AG08395 (cell line): ENCODE results near the gene EVI5L.
"Not testable (repeated sequence)": the region's sequence is repeated elsewhere in the genome, so short reads cannot be mapped to it uniquely, and the experiment has no call there.

Experiments
- DNase-seq: peaks from one replicate; pipeline ENCODE4 v3.0.0; 2012; ENCODE audit warnings: mixed read lengths, low spot score

The EVI5L gene

DNA sequence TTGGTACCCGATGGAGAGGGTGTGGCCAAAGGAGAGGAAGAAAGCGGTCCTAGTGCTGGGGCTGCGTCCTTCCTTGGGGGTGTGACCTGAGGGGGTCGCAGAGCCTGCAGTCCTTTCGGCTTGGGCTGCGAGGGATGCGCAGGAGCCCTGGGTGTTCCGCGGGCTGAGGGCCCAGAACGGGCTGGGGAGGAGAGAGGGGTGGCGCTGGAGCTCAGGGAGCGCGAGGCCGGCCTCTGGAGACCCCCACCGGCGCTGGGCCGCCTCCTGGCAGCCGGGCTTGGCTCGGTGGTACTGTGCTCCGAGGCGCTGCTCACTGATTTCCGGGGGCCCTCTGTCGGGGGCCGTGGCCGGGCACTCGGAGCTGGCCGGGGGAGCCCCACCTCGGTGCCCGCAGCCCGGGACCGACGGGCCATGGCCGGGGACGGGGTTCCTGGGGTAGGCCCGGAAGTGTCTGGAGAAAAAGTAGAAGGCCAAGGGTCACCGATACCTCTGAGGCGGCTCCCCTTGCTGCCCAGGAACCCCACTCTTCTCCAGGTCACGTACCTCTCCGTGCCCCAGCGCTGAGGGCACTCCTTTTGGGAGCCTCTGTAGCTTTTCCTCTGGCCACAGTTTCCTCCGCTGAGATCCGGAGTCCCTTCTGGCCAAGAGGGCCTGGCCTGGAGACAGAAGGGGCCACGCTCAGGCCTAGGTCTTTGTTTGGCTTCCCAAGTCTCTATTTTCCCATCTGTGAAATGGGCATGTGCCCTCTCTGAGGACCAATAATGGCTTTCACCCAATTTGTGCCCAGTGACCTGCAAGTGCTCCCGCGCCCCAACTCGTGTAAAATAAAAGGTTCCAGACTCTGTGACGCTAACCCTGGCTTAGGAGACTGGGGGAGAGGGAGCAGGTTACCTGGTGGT lies 42.5 kb downstream of the EVI5L start:
- no peak for DNase-seq

DNA sequence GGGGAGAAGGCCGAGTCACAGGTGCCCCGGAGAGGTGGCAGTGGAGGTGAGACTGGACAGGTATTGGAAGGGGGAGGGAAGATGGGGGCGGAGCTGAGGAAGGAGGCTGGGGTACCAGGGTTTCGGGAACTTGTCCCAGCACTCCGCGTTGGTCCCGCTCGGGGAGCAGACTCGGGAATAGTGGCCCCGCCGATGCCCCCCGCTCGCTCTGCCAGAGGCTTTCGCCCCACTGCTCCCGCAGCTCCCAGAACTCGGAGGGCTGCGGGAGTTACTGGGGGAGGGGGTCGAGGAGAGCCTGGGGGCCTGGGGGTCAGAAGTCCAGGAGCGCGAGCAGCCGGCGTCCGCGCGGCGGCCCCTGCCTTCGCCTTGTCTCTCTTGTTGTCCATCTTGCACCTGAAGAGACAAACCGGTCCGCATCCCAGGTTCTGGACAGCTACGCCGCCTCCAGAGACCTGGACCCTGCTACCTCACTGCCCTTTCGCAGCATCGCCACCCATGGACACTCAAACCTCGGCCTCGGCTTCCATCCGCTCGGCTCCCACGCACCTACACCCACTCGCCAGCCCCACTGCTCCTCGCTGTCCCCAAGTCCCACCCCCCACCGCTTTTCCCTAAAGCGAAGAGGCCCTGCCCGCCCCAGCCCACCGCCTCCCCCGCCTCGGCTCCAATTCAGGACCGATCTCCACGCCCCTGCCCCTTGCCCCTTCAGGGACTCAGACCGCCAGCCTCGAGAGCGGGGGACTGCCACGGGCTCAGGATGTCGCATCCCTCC lies 43.5 kb downstream of the EVI5L start:
- DNase-seq: no peak

DNA sequence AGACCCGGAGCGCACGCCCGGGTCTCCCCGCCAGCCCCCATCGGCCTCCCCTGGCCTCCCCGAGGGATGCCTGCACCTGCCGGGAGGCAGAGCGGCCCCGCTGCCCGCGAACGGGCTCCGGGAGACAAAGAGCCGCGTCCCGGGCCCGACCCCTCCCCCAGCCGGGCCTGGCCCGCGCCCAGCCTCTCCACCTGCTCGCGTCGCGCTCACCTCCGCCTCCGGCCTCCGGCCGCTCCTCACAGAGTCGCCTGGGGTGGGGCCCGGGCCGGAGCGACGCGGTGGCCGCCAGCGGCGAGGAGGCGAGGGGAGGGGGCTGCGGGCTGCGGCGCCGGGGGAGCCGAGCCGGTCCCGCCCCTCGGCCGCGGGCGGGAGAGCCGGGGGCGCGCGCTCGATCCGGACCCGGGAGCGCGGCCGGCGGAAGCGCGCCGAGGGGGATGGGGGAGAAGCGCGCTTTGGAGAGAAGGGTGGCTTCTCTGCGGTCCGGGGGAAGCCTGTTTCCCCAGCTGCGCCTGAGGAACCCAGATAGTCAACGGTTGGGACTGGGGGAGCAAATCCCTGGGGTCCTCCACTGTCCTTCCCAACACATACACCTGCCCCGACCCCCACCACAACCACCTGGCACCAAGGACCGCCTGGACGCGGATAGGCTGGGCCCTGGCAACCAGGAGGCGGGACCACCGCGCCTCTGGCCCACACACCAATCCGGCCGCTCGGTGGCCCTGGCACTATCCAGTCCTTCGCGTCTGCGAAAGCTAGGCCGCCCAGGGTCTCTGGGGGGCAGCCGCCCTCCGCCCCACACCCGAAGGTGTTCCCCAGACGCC lies 44.3 kb downstream of the EVI5L start, which contains the start of gene PRR36:
TSS of gene PRR36 (minus strand) at position 315 of the 821 bp plus-strand sequence. CDS start 701 bp downstream, outside the sequence.
- DNase-seq: peak; percentile 38

DNA sequence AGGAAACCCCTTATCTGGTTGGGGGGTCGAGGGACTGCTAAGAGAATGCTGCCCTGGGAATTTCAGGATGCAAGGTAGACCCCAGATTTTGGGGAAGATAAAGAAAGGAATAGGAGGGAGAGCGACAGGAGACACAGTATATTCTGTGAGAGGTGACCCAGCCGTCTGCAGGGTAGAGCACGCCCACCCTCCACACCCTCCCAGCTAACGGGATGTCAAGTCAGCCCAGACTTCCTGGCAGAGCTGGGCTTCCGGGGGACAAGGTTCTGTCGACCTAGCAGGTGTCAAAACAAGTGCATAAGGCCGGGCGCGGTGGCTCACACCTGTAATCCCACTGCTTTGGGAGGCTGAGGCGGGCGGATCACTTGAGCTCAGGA lies 44.9 kb downstream of the EVI5L start:
- DNase-seq: no peak

DNA sequence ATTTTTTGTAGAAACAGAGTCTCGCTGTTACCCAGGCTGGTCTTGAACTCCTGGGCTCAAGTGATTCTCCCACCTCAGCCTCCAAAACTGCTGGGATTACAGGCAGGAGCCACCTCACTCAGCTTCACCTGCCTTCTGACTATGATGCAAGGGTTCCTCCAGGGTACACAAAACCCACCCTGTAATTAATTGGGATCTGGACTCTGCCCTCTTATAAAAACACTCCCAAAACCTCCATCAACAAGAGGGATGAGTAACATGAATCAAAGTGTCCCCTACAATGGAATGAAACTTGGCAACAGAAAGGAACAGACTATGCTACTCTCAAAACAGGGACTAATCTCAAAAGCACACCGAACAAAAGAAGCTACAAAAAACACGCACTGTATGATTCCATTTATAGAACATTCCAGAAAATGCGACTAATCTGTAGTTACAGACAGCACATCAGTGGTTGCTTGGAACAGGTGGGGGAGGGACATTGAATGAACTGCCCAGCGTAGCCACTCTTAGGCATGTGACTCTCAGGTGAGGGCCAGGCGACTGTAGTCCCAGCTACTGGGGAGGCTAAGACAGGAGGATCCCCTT lies 47.3 kb downstream of the EVI5L start:
- DNase-seq: no peak

DNA sequence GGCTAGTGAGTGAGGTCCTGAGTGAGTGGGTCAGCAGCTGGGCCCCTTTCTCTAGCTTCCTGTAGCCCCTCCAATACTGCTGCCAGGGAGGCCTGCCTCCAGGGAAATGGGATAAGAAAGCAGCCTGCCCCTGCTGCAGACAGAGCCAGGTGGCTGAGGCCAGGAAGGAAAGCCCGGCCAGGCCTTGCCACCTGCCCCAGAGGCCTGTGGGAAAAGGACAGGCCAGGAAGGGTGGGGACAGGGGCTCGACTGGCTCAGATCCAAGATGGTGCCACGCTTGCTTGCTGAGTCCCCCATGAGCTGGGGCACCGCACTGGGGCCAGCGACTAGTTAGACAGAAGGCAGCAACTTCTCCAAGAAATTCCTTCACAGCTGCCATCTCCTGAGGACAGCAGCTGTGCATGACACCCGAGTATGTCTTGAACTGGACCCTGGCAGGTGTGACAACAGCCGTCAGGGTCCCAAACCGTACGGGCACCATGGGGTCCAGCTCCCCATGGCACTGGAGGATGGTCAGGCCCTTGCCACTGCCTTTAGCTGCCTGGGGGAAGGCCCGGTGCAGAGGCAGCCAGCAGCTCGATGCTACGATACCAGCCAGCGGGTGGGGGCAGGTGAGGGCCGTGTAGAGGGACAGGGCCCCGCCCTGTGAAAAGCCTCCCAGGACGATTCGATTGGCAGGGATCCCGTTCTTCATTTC lies 49.2 kb downstream of the EVI5L start:
- no peak for DNase-seq

DNA sequence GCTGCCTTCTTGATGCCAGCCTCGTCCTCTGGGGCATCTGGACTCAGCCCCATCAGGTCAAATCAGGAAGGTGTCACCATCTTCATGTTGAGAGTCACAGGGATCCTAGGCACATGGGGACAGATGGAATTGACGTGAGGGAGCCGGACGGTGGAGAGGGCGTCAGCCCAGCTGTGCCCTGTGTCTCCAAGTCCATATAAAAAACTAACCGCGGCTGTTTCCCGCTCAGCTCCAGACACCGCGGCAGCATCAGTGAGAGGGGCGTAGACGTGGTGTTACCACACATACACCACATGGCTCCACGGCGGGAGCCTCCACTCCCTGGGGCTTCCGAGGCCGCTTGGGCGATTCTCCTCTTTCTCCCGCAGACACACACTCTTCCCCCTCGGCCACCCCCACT lies 49.8 kb downstream of the EVI5L start:
- no peak for DNase-seq

DNA sequence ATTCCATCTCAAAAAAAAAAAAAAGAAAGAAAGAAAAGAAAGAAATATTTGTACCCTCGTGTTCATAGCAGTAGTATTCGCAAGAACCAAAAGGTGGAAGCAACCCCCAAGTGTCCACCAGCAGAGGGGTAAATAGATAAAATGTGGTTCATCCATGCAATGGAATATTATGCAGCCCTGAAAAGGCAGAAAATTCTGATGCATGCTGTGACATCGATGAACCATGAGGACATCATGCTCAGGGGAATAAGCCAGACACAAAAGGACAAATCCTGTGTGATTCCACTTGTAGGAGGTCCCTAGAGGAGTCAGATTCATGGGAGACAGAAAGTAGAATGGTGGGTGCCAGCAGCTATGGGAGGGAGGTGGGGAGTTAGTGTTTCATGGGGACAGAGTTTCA lies 51.9 kb downstream of the EVI5L start:
- no peak for DNase-seq

DNA sequence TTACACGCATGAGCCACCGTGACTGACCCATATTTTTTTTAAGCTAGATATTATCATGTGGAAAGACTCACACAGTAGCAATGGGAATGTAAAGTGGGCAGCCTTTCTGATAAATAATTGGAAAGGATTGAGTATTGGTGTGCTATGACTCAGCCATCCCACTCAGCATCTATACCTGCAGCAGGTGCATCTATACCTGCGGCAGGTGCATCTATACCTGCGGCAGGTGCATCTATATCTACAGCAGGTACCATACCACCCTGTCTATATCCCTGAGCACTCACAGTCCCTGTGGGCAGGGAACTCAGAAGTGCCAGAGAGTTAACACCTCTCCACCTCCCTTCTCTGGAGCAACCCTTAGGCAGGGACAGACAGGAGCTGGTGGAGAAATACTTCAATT lies 53.1 kb downstream of the EVI5L start:
- DNase-seq: no peak

DNA sequence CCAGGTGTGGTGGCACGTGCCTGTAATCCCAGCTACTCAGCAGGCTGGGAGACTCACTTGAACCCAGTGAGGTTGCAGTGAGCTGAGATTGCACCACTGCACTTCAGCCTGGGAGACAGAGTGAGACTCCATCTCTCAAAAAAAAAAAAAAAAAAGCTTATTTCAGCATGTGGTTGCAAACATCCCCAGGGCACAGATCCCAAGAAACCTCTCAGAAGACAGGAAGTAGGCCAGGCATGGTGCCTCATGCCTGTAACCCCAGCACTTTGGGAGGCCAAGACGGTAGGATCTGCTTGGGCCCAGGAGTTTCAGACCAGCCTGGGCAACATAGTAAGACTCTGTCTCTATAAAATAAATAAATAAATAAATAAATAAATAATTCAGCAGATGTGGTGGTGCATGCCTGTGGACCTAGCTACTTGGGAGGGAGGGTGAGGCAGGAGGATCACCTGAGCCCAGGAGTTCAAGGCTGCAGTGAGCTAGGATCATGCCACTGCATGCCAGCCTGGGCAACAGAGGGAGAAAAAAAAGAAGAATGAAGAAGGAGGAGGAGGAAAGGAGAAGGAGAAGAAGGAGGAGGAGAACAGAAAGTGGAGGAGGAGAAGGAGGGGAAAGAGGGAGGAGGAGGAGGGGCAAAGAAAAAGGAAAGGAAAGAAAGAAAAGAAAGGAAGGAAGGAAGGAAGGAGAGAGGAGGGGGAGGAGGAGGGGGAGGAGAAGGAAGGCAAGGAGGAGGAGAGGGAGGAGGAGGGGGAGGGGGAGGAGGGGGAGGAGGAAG lies 54.0 kb downstream of the EVI5L start:
- no peak for DNase-seq

DNA sequence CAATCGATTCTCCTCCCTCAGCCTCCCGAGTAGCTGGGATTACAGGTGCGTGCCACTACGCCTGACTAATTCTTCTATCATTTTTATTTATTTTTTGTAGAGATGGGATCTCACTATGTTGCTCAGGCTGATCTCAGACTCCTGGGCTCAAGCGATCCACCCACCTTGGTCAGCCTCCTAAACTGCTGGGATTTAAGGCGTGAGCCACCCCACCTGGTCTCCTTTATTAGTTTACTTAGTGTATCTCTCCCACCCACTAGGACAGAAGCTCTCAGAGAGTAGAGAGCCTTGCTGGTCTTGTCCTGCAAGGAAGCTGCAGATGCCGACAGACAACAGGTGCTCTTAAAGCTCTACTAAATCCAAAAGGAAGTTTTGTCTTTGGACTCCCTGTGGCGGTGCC lies 55.8 kb downstream of the EVI5L start:
- no peak for DNase-seq

DNA sequence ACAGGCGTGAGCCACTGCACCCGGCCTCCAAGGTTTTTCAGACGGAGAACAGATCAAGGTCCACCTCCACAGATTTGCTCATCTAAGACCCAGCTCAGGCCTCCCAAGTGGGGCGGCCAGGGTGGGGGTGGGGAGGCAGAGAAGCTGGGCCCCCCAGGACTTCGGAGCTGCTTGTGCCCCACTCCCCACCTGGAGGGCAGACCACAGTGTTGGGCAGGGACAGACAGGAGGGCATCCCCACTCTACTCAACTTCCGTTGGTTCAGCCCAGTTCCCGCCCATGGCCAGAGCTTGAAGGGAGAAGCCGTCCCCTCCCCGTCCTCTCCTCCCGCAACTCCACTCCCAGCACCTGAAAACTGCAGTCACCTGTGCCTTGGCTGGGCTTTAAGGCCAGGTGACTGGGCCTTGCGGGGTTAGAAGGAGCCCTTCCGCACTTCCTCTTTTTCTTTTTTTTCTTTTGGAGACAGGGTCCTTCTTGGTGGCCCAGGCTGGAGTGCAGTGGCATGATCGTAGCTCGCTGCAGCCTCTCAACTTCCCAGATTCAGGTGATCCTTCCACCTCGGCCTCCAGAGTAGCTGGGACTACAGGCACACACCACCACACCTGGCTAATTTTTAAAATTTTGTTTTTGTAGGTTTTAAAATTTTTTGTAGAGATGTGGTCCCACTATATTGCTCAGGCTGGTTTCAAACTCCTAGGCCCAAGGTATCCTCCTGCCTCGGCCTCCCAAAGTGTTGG lies 57.6 kb downstream of the EVI5L start:
- no peak for DNase-seq

DNA sequence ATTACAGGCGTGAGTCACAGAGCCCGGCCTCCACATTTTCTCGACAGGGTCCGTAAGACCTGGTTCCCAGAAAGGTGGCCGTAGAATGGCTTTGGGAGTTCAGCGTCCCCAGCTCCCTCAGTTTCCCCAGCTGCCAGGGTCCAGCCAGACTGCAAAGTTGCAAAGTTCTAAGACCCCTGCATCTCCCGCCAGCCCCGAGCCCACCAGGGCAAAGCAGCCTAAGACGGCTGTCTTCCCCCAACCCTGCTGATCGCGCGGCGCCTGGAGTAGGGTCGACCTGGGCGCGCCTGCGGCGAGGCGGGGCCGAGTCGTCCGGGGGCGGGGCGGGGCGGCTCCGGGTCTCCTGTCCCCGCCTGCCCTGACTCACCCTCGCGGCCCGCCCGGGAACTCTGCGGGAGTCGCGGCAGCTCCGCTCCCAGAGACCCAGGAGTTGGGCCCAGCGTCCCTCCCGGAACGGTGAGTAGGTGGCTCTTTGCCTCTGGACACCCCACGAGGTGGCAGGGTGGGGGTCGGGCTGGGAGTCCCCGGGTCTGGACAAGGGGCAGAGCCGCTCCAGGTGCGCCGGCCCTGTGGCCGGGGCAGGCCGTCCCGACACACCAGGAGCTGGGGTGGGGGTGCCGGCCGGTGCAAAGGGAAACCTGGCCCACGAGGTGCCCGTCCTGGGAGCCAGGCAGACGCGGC lies 58.3 kb downstream of the EVI5L start, which contains the start of gene LRRC8E:
TSS of gene LRRC8E (plus strand) at position 366 of the 681 bp plus-strand sequence. CDS start 7,094 bp downstream, outside the sequence.
- DNase-seq: peak; percentile 85

DNA sequence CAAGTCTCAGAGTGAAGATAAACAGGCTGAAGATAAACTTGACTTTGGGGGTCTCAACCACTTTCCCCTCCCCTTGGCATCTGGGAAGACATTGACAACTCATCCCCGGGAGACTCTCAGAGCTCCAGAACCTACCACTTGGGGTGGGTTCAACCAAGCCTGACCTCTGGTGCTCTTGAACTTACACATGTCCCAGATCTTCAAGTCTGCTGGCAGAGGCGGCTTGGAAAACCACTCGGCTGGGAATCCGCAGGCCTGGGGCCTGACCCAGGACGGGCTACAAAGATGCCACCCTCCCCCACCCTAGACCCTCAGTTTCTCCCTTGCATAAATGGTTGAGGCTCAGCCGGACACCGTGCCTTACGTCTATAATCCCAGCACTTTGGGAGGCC lies 58.8 kb downstream of the EVI5L start:
- DNase-seq: no peak

DNA sequence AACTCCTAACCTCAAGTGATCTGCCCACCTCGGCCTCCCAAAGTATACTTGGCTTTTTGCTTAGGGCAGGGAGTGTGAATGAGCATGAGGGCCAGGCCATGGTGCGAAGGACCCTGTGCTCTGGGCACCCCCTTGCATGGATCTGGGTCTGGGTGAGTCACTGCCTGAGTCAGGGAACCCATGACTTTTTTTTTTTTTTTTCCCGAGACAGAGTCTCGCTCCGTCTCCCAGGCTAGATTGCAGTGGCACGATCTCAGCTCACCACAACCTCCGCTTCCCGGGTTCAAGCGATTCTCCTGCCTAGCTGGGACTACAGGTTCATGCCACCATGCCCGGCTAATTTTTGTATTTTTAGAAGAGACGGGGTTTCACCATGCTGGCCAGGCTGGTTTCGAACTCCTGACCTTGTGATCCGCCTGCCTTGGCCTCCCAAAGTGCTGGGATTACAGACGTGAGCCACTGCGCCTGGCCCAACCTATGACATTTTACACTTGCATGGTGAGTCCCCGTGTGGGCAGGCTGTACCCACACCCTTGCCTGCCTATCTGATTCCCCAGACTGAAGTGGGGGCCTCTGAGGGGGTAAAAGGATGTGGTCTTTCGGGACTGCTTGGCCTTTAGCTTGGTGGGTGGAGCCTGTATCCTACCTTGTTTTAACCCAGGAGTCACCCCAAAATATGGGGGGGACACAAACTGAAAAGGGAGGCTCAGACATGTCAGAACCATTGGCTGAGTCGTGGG lies 63.5 kb downstream of the EVI5L start:
- DNase-seq: not testable (repeated sequence)

DNA sequence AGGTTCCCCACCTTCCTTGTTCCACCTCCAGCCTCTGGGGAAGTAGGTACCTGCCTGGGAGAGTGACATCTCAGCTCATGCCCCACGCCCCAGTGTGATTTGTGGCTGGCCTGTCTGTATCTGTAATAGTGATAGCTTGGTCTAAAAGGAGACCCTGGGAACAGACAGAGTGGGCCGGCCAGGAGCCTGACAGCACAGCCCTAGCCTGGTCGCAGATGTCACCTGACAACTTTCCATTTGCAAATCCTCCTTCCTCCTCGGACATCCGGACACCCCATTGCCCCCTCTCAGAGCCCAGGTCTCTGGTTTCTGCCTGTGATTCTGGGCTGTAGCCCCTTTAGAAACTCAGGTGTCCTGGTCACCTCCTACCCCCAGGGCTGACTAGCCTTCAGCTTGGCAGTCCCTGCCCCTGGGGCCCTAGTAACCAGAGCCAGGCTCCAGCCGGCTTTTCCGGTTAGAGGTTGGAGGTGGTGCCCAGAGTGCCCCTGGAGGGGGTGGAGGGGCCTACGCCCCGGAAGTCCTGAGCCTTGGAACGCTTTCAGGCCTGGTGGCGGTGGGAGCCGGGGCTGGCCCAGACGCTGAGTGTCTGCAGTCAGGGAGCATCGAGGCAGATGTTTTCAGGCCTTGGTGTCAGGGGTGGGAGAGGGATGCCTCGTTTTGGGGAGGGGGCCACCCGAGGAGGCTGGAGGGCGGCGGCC lies 64.7 kb downstream of the EVI5L start:
- no peak for DNase-seq

DNA sequence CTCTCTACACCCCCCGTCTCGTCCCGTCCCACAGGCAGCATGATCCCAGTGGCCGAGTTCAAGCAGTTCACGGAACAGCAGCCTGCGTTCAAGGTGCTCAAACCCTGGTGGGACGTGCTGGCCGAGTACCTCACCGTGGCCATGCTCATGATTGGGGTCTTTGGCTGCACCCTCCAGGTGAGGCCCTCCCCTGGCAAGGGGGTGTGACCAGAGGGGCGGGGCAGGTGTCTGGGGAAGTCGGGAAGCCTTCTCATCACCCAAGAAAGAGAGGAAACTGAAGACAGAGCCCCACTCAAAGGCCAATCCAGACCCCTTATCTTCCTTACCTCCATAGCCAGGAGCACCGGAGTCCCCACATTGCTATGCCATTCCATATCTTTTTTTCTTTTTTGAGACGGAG lies 65.5 kb downstream of the EVI5L start:
- DNase-seq: no peak

DNA sequence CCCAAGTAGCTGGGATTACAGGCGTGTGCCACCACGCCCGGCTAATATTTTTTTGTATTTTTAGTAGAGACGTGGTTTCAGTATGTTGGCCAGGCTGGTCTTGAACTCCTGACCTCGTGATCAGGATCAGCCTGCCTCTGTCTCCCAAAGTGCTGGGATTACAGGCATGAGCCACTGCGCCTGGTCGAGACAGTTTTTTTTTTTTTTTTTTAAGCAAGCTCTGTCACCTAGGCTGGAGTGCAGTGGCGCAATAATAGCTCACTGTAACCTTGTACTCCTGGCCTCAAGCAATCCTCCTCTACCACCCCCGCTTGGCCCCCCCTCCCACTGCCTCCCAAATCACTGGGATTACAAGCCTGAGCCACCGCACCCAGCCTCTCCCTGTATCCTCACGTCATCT lies 67.3 kb downstream of the EVI5L start:
- DNase-seq: no peak
